ENCODE results near the gene POLR3E.

Gene POLR3E

GRCh38 chr16:22380529-22380928, 83.3 kb downstream of the POLR3E start:
- Mint-ChIP-seq H3K9me3 (no peaks in the 10 kb centered on the region), H3K4me3 (no peak overlapping the region), H3K27me3 (peaks cover 2% of the 10 kb centered on the region in 2 donors), H3K27ac (no peak overlapping the region), H3K4me1 (peaks cover under 1 to 2% of the 10 kb centered on the region in 2 donors), H3K36me3 (no peaks in the 10 kb centered on the region)
- no peak for ATAC-seq (replicated peaks)
- DNase-seq, result no peak

- Mint-ChIP-seq H3K4me3 (no peak overlapping the region), H3K27ac (no peak overlapping the region), H3K36me3 (no peaks in the 10 kb centered on the region), H3K9me3 (no peaks in the 10 kb centered on the region), H3K27me3 (no peaks in the 10 kb centered on the region), H3K4me1 (no peaks in the 10 kb centered on the region)
- ATAC-seq (replicated peaks) (no peak), DNase-seq (no peak)
These were observed 84.2 kb downstream of the POLR3E start for GRCh38 chr16:22381392-22381791.

- Mint-ChIP-seq H3K4me1 (no peaks in the 10 kb centered on the region), H3K27me3 (no peaks in the 10 kb centered on the region), H3K9me3 (no peaks in the 10 kb centered on the region), H3K27ac (no peak overlapping the region), H3K36me3 (peaks cover 0 to 4% of the 10 kb centered on the region in 2 donors), H3K4me3 (no peak overlapping the region)
- DNase-seq (no peak), ATAC-seq (replicated peaks) (no peak)
These were observed 86.6 kb downstream of the POLR3E start for GRCh38 chr16:22383827-22384226.
